Loucy (cell line): Measurements from ENCODE around the gene FER.

Source experiments
- H2AFZ ChIP-seq: fragments of 200-600 bp; sonication (generic); 2 replicates; pipeline ENCODE4 v1.6.0; 2016; ENCODE audit warnings: antibody characterized with exemption, mild to moderate bottlenecking, low read length, moderate library complexity
- H3F3A ChIP-seq: fragments of 200-600 bp; 2 replicates; pipeline ENCODE4 v1.6.0; 2016; ENCODE audit warnings: antibody characterized with exemption, low read depth, mild to moderate bottlenecking
- H3K27me3 ChIP-seq: fragments of 200-600 bp; sonication (generic); 2 replicates; pipeline ENCODE4 v1.6.1; 2014; ENCODE audit warnings: low read length, mild to moderate bottlenecking; ENCODE audit not compliant: insufficient read depth, poor library complexity, severe bottlenecking
- H3K36me3 ChIP-seq: fragments of 200-600 bp; sonication (generic); 2 replicates; pipeline ENCODE4 v1.6.1; 2016; ENCODE audit warnings: low read length; ENCODE audit not compliant: insufficient read depth
- H3K4me1 ChIP-seq: fragments of 200-600 bp; sonication (generic); 2 replicates; pipeline ENCODE4 v1.5.1; 2014; ENCODE audit warnings: low read length, mild to moderate bottlenecking; ENCODE audit not compliant: insufficient read depth, poor library complexity, severe bottlenecking
- H3K4me2 ChIP-seq: fragments of 200-600 bp; sonication (generic); 2 replicates; pipeline ENCODE4 v1.6.0; 2014; ENCODE audit warnings: antibody characterized with exemption, low read length, low read depth, mild to moderate bottlenecking; ENCODE audit not compliant: poor library complexity, severe bottlenecking
- H3K4me3 ChIP-seq: fragments of 200-600 bp; sonication (generic); 2 replicates; pipeline ENCODE4 v1.5.1; 2014; ENCODE audit warnings: low read length, mild to moderate bottlenecking, mixed read lengths; ENCODE audit not compliant: poor library complexity, severe bottlenecking
- H3K79me2 ChIP-seq: fragments of 200-600 bp; sonication (generic); 2 replicates; pipeline ENCODE4 v1.6.1; 2014; ENCODE audit warnings: low read length; ENCODE audit not compliant: insufficient read depth
- H3K9ac ChIP-seq: fragments of 200-600 bp; sonication (generic); 2 replicates; pipeline ENCODE4 v1.6.0; 2014; ENCODE audit warnings: mild to moderate bottlenecking, low read depth, low read length, moderate library complexity; ENCODE audit not compliant: poor library complexity, severe bottlenecking
- H3K9me2 ChIP-seq: fragments of 200-600 bp; sonication (generic); replicated peaks from 2 replicates; pipeline ENCODE4 v1.6.1; 2016; ENCODE audit warnings: low read depth, low read length, mixed read lengths
- H3K9me3 ChIP-seq: fragments of 200-600 bp; sonication (generic); 2 replicates; pipeline ENCODE4 v1.6.1; 2014; ENCODE audit warnings: mild to moderate bottlenecking, antibody characterized with exemption, low read length, low read depth; ENCODE audit not compliant: insufficient read depth
- H4K20me1 ChIP-seq: fragments of 200-600 bp; sonication (generic); 2 replicates; pipeline ENCODE4 v1.6.0; 2014; ENCODE audit warnings: antibody characterized with exemption, low read length, mild to moderate bottlenecking; ENCODE audit not compliant: insufficient read depth, poor library complexity, severe bottlenecking
- CTCF ChIP-seq: fragments of 200-600 bp; sonication (generic); conservative IDR thresholded peaks from 2 replicates; pipeline ENCODE4 v1.5.1; 2014; ENCODE audit warnings: mild to moderate bottlenecking, antibody characterized with exemption, low read length
- EZH2phosphoT487 ChIP-seq: fragments of 200-600 bp; IDR thresholded peaks from 2 replicates; pipeline ENCODE4 v1.6.1; 2018; ENCODE audit warnings: antibody characterized with exemption, mild to moderate bottlenecking, moderate library complexity, borderline replicate concordance

Gene FER

GRCh38 chr5:109005297-109006009, 257.8 kb downstream of the FER start:
- no peak overlapping the region for H3K4me3 ChIP-seq
- no peak overlapping the region for H3K4me2 ChIP-seq
- no peaks in the 10 kb centered on the region for H3K36me3 ChIP-seq
- no peaks in the 10 kb centered on the region for H3K9me3 ChIP-seq
- no peaks in the 10 kb centered on the region for H3F3A ChIP-seq
- H2AFZ ChIP-seq, result no peak overlapping the region
- no peaks in the 10 kb centered on the region for H3K79me2 ChIP-seq
- no peaks in the 10 kb centered on the region for H3K9me2 ChIP-seq
- H3K27me3 ChIP-seq, result no peaks in the 10 kb centered on the region
- H4K20me1 ChIP-seq, result no peaks in the 10 kb centered on the region
- TF ChIP-seq CTCF, result no peak
- TF ChIP-seq EZH2phosphoT487, result no peak
- no peaks in the 10 kb centered on the region for H3K4me1 ChIP-seq
- no peak overlapping the region for H3K9ac ChIP-seq

GRCh38 chr5:109006129-109006528, 258.4 kb downstream of the FER start:
- H3K9me3 ChIP-seq, result no peaks in the 10 kb centered on the region
- TF ChIP-seq EZH2phosphoT487 (no peak), CTCF (no peak)

GRCh38 chr5:109016300-109016699, 268.6 kb downstream of the FER start:
- Histone ChIP-seq H3K4me2 (no peak overlapping the region), H3K36me3 (no peaks in the 10 kb centered on the region), H2AFZ (no peak overlapping the region), H3K27me3 (no peaks in the 10 kb centered on the region), H3K9me3 (no peaks in the 10 kb centered on the region), H3K4me1 (peaks cover 9% of the 10 kb centered on the region), H3K79me2 (no peaks in the 10 kb centered on the region), H3K4me3 (no peak overlapping the region), H3K9ac (no peak overlapping the region), H3K9me2 (no peaks in the 10 kb centered on the region), H3F3A (no peaks in the 10 kb centered on the region), H4K20me1 (peaks cover 13% of the 10 kb centered on the region)
- TF ChIP-seq CTCF (no peak), EZH2phosphoT487 (no peak)

More at GRCh38 chr5:109006129-109006528, 258.4 kb downstream of the FER start:
- H2AFZ ChIP-seq, result no peak overlapping the region
- H3K4me1 ChIP-seq, result no peaks in the 10 kb centered on the region
- no peaks in the 10 kb centered on the region for H3F3A ChIP-seq
- no peaks in the 10 kb centered on the region for H4K20me1 ChIP-seq
- H3K9me2 ChIP-seq, result no peaks in the 10 kb centered on the region
- H3K9ac ChIP-seq, result no peak overlapping the region
- H3K36me3 ChIP-seq, result no peaks in the 10 kb centered on the region
- H3K27me3 ChIP-seq, result no peaks in the 10 kb centered on the region
- no peaks in the 10 kb centered on the region for H3K79me2 ChIP-seq
- H3K4me3 ChIP-seq, result no peak overlapping the region
- no peak overlapping the region for H3K4me2 ChIP-seq
